ENCODE measurements around the gene KHDC4.

KHDC4 gene

GRCh38 chr1:155942578-155943141, 8.4 kb upstream of the KHDC4 start:
- TF ChIP-seq POLR2A (IDR thresholded peaks at IDR 0.05; ENCODE audit: extremely low read depth, insufficient read length) (peak; percentile 20), MYC (IDR thresholded peaks at IDR 0.05; ENCODE audit: low read depth, low read length) (0 out of 2 replicates have a peak, but pooled peaks have one; percentile 31)
- TF ChIP-seq, protein P1, sequence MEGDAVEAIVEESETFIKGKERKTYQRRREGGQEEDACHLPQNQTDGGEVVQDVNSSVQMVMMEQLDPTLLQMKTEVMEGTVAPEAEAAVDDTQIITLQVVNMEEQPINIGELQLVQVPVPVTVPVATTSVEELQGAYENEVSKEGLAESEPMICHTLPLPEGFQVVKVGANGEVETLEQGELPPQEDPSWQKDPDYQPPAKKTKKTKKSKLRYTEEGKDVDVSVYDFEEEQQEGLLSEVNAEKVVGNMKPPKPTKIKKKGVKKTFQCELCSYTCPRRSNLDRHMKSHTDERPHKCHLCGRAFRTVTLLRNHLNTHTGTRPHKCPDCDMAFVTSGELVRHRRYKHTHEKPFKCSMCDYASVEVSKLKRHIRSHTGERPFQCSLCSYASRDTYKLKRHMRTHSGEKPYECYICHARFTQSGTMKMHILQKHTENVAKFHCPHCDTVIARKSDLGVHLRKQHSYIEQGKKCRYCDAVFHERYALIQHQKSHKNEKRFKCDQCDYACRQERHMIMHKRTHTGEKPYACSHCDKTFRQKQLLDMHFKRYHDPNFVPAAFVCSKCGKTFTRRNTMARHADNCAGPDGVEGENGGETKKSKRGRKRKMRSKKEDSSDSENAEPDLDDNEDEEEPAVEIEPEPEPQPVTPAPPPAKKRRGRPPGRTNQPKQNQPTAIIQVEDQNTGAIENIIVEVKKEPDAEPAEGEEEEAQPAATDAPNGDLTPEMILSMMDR (IDR thresholded peaks at IDR 0.05; ENCODE audit: low read depth, low read length) = no peak
- TF ChIP-seq, protein P2, sequence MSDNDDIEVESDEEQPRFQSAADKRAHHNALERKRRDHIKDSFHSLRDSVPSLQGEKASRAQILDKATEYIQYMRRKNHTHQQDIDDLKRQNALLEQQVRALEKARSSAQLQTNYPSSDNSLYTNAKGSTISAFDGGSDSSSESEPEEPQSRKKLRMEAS (IDR thresholded peaks at IDR 0.05; ENCODE audit: low read depth, low read length) = no peak
- no peak overlapping the region for H3K4me3 ChIP-seq (ENCODE audit: low read depth, low read length)
- no peak for DNase-seq (ENCODE audit: low read depth)

DNA sequence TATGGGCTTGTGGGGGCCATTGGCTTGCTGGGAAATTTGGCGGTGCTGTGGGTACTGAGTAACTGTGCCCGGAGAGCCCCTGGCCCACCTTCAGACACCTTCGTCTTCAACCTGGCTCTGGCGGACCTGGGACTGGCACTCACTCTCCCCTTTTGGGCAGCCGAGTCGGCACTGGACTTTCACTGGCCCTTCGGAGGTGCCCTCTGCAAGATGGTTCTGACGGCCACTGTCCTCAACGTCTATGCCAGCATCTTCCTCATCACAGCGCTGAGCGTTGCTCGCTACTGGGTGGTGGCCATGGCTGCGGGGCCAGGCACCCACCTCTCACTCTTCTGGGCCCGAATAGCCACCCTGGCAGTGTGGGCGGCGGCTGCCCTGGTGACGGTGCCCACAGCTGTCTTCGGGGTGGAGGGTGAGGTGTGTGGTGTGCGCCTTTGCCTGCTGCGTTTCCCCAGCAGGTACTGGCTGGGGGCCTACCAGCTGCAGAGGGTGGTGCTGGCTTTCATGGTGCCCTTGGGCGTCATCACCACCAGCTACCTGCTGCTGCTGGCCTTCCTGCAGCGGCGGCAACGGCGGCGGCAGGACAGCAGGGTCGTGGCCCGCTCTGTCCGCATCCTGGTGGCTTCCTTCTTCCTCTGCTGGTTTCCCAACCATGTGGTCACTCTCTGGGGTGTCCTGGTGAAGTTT, 7.8 kb upstream of the KHDC4 start:
- DNase-seq (ENCODE audit: low read depth) = no peak
- H3K4me3 ChIP-seq (ENCODE audit: low read depth, low read length) = peak overlapping the region; percentile 11
- TF ChIP-seq MYC (IDR thresholded peaks at IDR 0.05; ENCODE audit: low read depth, low read length) (no peak), POLR2A (IDR thresholded peaks at IDR 0.05; ENCODE audit: extremely low read depth, insufficient read length) (no peak)
- TF ChIP-seq, protein P2 (IDR thresholded peaks at IDR 0.05; ENCODE audit: low read depth, low read length) = no peak
- TF ChIP-seq, protein P1 (IDR thresholded peaks at IDR 0.05; ENCODE audit: low read depth, low read length) = no peak

GRCh38 chr1:155940993-155941844, 7.0 kb upstream of the KHDC4 start, which contains the start of gene RXFP4:
Gene RXFP4, plus strand, starts transcription at chr1:155941638. Its CDS starts 72 bp downstream, at chr1:155941710.
- DNase-seq (ENCODE audit: low read depth) = peak; percentile 85
- peak within 1 kb of the TSS; percentile 22 for H3K4me3 ChIP-seq (ENCODE audit: low read depth, low read length)
- TF ChIP-seq MYC (IDR thresholded peaks at IDR 0.05; ENCODE audit: low read depth, low read length) = peak; percentile 80; the same call in 1 of the 2 replicates
- TF ChIP-seq, protein P2 (IDR thresholded peaks at IDR 0.05; ENCODE audit: low read depth, low read length) = peak; percentile 57; the same call in 1 of the 2 replicates
- TF ChIP-seq, protein P1 (IDR thresholded peaks at IDR 0.05; ENCODE audit: low read depth, low read length) = no peak
- peak; percentile 51 for TF ChIP-seq POLR2A (IDR thresholded peaks at IDR 0.05; ENCODE audit: extremely low read depth, insufficient read length)

GRCh38 chr1:155940482-155940992, 6.3 kb upstream of the KHDC4 start:
- TF ChIP-seq, protein P2 (IDR thresholded peaks at IDR 0.05; ENCODE audit: low read depth, low read length) = no peak
- peak; percentile 21 for TF ChIP-seq POLR2A (IDR thresholded peaks at IDR 0.05; ENCODE audit: extremely low read depth, insufficient read length)
- peak overlapping the region; percentile 22 for H3K4me3 ChIP-seq (ENCODE audit: low read depth, low read length)
- peak; percentile 62 for DNase-seq (ENCODE audit: low read depth)

- peak; percentile 78 for DNase-seq (ENCODE audit: low read depth)
- no peak overlapping the region for H3K4me3 ChIP-seq (ENCODE audit: low read depth, low read length)
- TF ChIP-seq, protein P1 (IDR thresholded peaks at IDR 0.05; ENCODE audit: low read depth, low read length) = peak; percentile 71
- TF ChIP-seq MYC (IDR thresholded peaks at IDR 0.05; ENCODE audit: low read depth, low read length) = no peak
Observed at GRCh38 chr1:155938220-155938627, 4.0 kb upstream of the KHDC4 start.
